Stomach (tissue), 4 donors: ENCODE measurements around the gene SERTAD2.

Experiments
- CTCF ChIP-seq, 7 experiments: fragments of 450-650 bp in 4 of 7; fragments of 200-600 bp in 3 of 7; sonication (generic) in 3 of 7; IDR thresholded peaks; one replicate each; pipeline ENCODE4 v1.5.1; 2016 to 2019; ENCODE audit warnings: antibody characterized with exemption in 7 of 7, control low read depth in 2 of 7, mild to moderate bottlenecking in 1 of 7
- POLR2A ChIP-seq, 4 donors: fragments of 450-650 bp; IDR thresholded peaks; one replicate each; pipeline ENCODE4 v1.6.1; 2016; ENCODE audit warnings: antibody characterized with exemption in 4 of 4, control low read depth in 2 of 4, mild to moderate bottlenecking in 1 of 4, moderate library complexity in 1 of 4
- POLR2AphosphoS5 ChIP-seq, 3 donors: sonication (generic); formaldehyde crosslinking; IDR thresholded peaks; one replicate each; pipeline ENCODE4 v1.6.1; 2016; ENCODE audit warnings: antibody characterized with exemption in 3 of 3

- no peak for TF ChIP-seq CTCF (IDR thresholded peaks at IDR 0.05)
- TF ChIP-seq POLR2A (IDR thresholded peaks at IDR 0.05), result no peak
- TF ChIP-seq POLR2AphosphoS5 (IDR thresholded peaks at IDR 0.05), result no peak
These were observed 55.5 kb downstream of the SERTAD2 start for GRCh38 chr2:64598226-64598625.
